Activated naive CD8-positive, alpha-beta T cell treated with anti-CD3 and anti-CD28 coated beads, Interleukin-2, amount 50 U/mL, for 24 hours (primary cell): ENCODE measurements around the gene RNF40.
"Not testable (repeated sequence)": the region's sequence is repeated elsewhere in the genome, so short reads cannot be mapped to it uniquely, and the experiment has no call there.

Experiments used
- ATAC-seq: fragments of 150-1000 bp; cut with Tn5 transposase; one replicate; pipeline ENCODE4 v1.10.0; 2021
- DNase-seq: peaks from one replicate; pipeline ENCODE4 v3.0.0; 2021
- H3K27ac Mint-ChIP-seq: one replicate; pipeline ENCODE4 v1.8.0; 2021; ENCODE audit warnings: mild to moderate bottlenecking, mixed read lengths
- H3K27me3 Mint-ChIP-seq: one replicate; pipeline ENCODE4 v1.8.0; 2021; ENCODE audit warnings: mixed read lengths
- H3K36me3 Mint-ChIP-seq: one replicate; pipeline ENCODE4 v1.8.0; 2021; ENCODE audit warnings: low read depth, mixed read lengths
- H3K4me1 Mint-ChIP-seq: one replicate; pipeline ENCODE4 v1.8.0; 2021; ENCODE audit warnings: mixed read lengths
- H3K4me3 Mint-ChIP-seq: one replicate; pipeline ENCODE4 v1.8.0; 2021; ENCODE audit warnings: mild to moderate bottlenecking, moderate library complexity, mixed read lengths
- H3K9me3 Mint-ChIP-seq: one replicate; pipeline ENCODE4 v1.8.0; 2021; ENCODE audit warnings: mixed read lengths

Gene RNF40

GRCh38 chr16:30794634-30795033 is 32.5 kb downstream of the RNF40 start:
- no peaks in the 10 kb centered on the region for H3K36me3 Mint-ChIP-seq
- H3K4me1 Mint-ChIP-seq = no peaks in the 10 kb centered on the region
- H3K27me3 Mint-ChIP-seq = no peaks in the 10 kb centered on the region
- no peak overlapping the region for H3K4me3 Mint-ChIP-seq
- H3K9me3 Mint-ChIP-seq = no peaks in the 10 kb centered on the region
- DNase-seq (no peak), ATAC-seq (no peak)
- H3K27ac Mint-ChIP-seq = no peak overlapping the region

DNA sequence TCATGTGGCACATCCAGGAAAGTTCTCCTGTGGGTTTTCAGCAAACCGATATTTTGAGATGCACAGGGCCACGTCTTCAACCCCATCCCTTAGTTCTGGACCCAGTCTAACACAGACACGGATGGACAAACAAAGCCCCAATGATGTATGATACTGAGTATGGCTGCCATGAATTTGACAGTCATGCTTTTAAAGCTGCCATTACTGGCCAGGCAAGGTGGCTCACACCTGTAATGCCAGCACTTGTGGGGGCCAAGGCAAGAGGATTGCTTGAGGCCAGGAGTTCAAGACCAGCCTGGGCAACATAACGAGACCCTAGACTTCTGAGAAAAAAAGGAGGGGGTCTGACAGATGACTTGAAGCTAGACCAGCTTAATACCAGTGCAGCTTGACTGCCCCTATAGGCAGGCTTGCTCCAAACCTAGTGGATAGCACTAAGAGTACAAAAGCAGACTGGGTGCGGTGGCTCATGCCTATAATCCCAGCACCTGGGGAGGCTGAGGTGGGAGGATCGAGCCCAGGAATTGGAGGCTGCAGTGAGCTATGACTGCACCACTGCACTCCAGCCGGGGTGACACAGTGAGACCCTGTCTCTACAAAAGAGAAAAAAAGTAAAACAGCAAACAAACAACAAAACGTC is 35.7 kb downstream of the RNF40 start:
- Mint-ChIP-seq H3K4me1 (no peaks in the 10 kb centered on the region), H3K9me3 (no peaks in the 10 kb centered on the region), H3K4me3 (no peak overlapping the region), H3K36me3 (no peaks in the 10 kb centered on the region), H3K27ac (no peak overlapping the region), H3K27me3 (no peaks in the 10 kb centered on the region)
- DNase-seq (no peak), ATAC-seq (no peak)

- Mint-ChIP-seq H3K4me1 (peaks cover 18% of the 10 kb centered on the region), H3K9me3 (no peaks in the 10 kb centered on the region), H3K27ac (no peak overlapping the region), H3K27me3 (no peaks in the 10 kb centered on the region), H3K4me3 (no peak overlapping the region), H3K36me3 (no peaks in the 10 kb centered on the region)
- ATAC-seq (no peak), DNase-seq (no peak)
These were observed 40.8 kb downstream of the RNF40 start for GRCh38 chr16:30802936-30803335.

DNA sequence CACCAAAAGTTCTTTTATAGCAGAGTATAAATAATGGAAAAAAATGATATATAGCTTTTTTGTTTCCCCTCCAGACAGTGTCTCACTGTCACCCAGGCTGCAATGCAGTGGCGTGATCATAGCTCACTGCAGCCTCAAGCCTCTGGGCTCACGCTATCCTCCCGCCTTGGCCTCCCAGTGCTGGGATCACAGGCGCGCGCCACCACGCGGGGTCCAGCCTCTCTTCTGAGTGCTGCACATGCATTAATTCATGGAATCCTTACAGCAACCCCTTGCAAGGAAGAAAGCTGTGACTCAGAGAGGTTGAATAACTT is 42.9 kb downstream of the RNF40 start:
- Mint-ChIP-seq H3K4me1 (peaks cover 18% of the 10 kb centered on the region), H3K27me3 (peaks cover 1% of the 10 kb centered on the region), H3K4me3 (peak overlapping the region; percentile 66), H3K27ac (peak overlapping the region; percentile 76), H3K36me3 (no peaks in the 10 kb centered on the region), H3K9me3 (no peaks in the 10 kb centered on the region)
- peak; percentile 48 for ATAC-seq
- peak; percentile 41 for DNase-seq

DNA sequence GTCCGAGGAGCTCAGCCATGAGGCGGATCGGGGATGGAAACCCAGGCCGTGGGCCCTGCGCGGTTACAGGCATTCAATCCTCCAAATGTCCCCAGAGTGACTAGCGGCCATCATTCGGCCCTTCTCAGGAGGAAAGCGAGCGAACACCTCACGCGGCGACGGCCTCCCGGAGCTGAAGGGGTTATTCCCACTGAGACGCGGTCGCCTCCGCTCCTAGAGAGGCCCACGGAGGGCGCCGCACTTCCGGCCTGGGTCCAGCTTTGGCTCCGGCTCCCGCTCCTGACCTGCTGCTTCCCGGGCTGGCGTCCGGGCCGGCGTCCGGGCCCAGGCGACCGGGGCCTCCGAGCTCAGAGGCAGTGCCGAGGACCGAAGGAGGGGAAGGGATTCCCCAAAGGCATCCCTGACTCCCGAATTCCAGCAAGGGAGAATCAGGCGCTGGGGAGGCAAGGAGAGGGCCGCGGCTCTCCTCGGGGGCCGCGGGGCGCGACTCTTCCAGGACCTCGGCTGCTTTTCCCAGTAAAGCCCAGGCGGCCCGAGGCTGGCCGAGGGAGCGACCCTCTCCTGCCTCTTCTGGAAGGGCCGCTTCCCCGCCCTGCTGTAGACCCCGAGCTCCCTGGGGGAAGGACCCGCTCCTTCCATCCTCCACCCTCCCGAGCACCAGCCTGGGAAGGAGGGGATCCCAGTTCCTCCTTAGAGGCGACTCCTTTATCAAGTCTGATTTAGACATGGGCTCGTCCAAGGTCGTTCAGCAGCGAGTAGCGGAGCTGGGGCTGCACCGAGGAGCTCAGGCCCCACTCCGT is 43.4 kb downstream of the RNF40 start:
- DNase-seq (peak; percentile 61), ATAC-seq (peak; percentile 77)
- Mint-ChIP-seq H3K27me3 (peaks cover 1% of the 10 kb centered on the region), H3K4me1 (peaks cover 18% of the 10 kb centered on the region), H3K4me3 (peak overlapping the region; percentile 66), H3K36me3 (no peaks in the 10 kb centered on the region), H3K27ac (peak overlapping the region; percentile 78), H3K9me3 (no peaks in the 10 kb centered on the region)

DNA sequence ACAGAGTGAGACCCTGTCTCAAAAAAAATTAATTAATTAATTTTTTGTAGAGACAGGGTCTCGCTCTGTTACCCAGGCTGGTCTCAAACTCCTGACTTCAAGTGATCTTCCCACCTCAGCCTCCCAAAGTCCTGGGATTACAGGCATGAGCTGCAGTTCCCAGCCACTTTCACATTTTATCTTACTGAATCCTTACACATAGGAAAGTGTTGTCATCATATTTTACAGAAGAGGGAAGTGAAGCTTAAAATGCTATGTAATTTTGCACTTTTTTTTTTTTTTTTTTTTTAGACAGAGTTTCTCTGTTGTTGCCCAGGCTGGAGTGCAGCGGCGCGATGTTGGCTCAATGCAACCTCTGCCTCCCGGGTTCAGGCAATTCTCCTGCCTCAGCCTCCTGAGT is 46.0 kb downstream of the RNF40 start:
- Mint-ChIP-seq H3K36me3 (no peaks in the 10 kb centered on the region), H3K4me3 (no peak overlapping the region), H3K4me1 (peaks cover 18% of the 10 kb centered on the region), H3K27me3 (peaks cover 1% of the 10 kb centered on the region), H3K27ac (no peak overlapping the region), H3K9me3 (no peaks in the 10 kb centered on the region)
- no peak for DNase-seq
- no peak for ATAC-seq

GRCh38 chr16:30808890-30809426 is 46.8 kb downstream of the RNF40 start:
- H3K27me3 Mint-ChIP-seq = not testable (repeated sequence)
- peaks cover 23% of the 10 kb centered on the region for H3K4me1 Mint-ChIP-seq

GRCh38 chr16:30809675-30810074 is 47.6 kb downstream of the RNF40 start:
- not testable (repeated sequence) for H3K9me3 Mint-ChIP-seq, H3K36me3 Mint-ChIP-seq, DNase-seq, H3K27ac Mint-ChIP-seq, ATAC-seq, H3K4me3 Mint-ChIP-seq, H3K27me3 Mint-ChIP-seq
- H3K4me1 Mint-ChIP-seq = peaks cover 27% of the 10 kb centered on the region

More at GRCh38 chr16:30808890-30809426, 46.8 kb downstream of the RNF40 start:
- H3K27ac Mint-ChIP-seq, DNase-seq, H3K36me3 Mint-ChIP-seq, H3K9me3 Mint-ChIP-seq, H3K4me3 Mint-ChIP-seq, ATAC-seq: not testable (repeated sequence)

- Mint-ChIP-seq H3K27me3 (no peaks in the 10 kb centered on the region), H3K4me1 (peaks cover 13% of the 10 kb centered on the region), H3K9me3 (no peaks in the 10 kb centered on the region), H3K36me3 (no peaks in the 10 kb centered on the region), H3K4me3 (peak overlapping the region; percentile 83), H3K27ac (peak overlapping the region; percentile 84)
- ATAC-seq (peak; percentile 1), DNase-seq (no peak)
These were observed 51.7 kb downstream of the RNF40 start for GRCh38 chr16:30813821-30814189.

GRCh38 chr16:30816769-30817168 is 54.6 kb downstream of the RNF40 start:
- Mint-ChIP-seq H3K27ac (no peak overlapping the region), H3K36me3 (no peaks in the 10 kb centered on the region), H3K4me3 (no peak overlapping the region), H3K4me1 (peaks cover 13% of the 10 kb centered on the region), H3K9me3 (no peaks in the 10 kb centered on the region), H3K27me3 (no peaks in the 10 kb centered on the region)
- no peak for ATAC-seq
- no peak for DNase-seq

DNA sequence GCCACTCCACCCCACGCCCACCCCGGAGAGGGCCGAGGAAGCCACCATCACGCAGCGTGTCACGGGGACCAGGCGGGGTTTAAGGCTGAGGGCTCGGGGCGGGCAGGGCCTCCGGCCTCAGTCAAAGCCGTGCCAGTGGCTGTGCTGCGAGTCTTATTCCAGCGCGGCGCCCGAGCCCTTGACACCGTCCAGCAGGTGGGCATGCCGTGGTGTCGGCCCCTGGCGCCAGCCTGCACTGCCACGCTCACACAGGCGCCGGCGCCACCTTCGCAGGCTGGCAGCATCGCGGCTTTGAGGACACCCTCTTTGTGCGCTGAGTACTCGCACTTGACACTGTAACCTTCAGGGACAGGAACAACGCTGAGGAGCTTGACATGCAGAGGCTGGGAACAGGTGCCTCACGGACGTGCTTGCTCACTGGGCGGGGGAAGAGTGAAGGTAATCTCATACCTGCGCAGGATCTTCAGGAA is 58.9 kb downstream of the RNF40 start:
- ATAC-seq (no peak), DNase-seq (no peak)
- H3K36me3 Mint-ChIP-seq = no peaks in the 10 kb centered on the region
- H3K27ac Mint-ChIP-seq = no peak overlapping the region
- H3K4me1 Mint-ChIP-seq = no peaks in the 10 kb centered on the region
- H3K9me3 Mint-ChIP-seq = no peaks in the 10 kb centered on the region
- no peak overlapping the region for H3K4me3 Mint-ChIP-seq
- H3K27me3 Mint-ChIP-seq = no peaks in the 10 kb centered on the region

DNA sequence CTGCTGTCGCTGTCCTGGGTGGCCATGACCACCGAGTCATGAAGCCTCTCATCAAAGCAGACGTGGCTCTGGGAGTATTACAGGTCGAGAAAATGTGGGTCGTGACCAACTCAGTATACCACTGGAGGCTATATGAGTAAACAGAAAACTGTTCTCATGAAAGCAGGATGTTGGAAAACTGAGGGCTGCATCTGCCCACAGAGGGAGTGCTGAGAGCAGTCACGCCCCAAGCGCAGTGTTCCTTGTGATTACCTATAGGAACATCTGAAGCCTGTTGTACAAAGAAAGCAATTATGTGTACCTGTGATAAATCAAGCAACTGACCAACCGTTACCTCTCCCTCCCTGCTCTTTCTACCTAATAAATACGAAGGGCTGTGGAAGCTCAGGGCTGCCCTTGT is 59.3 kb downstream of the RNF40 start:
- H3K27me3 Mint-ChIP-seq, H3K4me1 Mint-ChIP-seq, H3K27ac Mint-ChIP-seq, H3K9me3 Mint-ChIP-seq, H3K36me3 Mint-ChIP-seq, DNase-seq, H3K4me3 Mint-ChIP-seq, ATAC-seq: not testable (repeated sequence)

DNA sequence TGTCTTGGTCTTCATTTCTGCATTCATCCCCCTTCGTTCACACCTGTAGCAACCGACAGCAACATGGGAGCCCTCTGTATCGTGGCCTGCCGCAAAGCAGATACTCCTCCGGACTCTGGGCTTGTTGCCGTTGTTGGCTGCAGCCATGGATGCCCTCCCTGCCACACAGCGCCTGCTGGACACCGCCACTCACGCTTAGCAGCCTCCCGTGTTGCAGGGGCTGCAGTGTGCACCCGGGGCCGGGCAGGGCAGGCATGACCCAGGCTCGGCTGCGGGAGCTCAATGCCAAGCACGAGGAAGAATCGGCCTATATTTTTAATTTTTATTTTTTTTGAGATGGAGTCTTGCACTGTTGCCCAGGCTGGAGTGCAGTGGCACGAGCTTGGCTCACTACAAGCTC is 59.8 kb downstream of the RNF40 start:
- H3K9me3 Mint-ChIP-seq = no peaks in the 10 kb centered on the region
- no peak for DNase-seq
- no peak overlapping the region for H3K4me3 Mint-ChIP-seq
- H3K4me1 Mint-ChIP-seq = no peaks in the 10 kb centered on the region
- ATAC-seq = no peak
- H3K27me3 Mint-ChIP-seq = peaks cover 2% of the 10 kb centered on the region
- no peak overlapping the region for H3K27ac Mint-ChIP-seq
- no peaks in the 10 kb centered on the region for H3K36me3 Mint-ChIP-seq
